BLaER1 treated with 17β-estradiol and CSF1 and Interleukin-3, amounts not matched to agents 10 nM and 100 nM (cell line): ENCODE measurements around the gene THEMIS.

Source experiments
- H3K27ac ChIP-seq, 11 experiments: shearing (Covaris generic); formaldehyde crosslinking; 2 replicates each; pipeline ENCODE4 v1.8.1; 2022
- H3K27me3 ChIP-seq, 11 experiments: shearing (Covaris generic); formaldehyde crosslinking; 2 replicates each; pipeline ENCODE4 v1.8.1; 2022
- H3K36me3 ChIP-seq, 11 experiments: shearing (Covaris generic); formaldehyde crosslinking; 2 replicates each; pipeline ENCODE4 v1.8.1; 2022
- H3K4me1 ChIP-seq, 10 experiments: shearing (Covaris generic); formaldehyde crosslinking; 2 replicates each; pipeline ENCODE4 v1.8.1; 2022
- H3K4me2 ChIP-seq, 11 experiments: shearing (Covaris generic); formaldehyde crosslinking; 2 replicates each; pipeline ENCODE4 v1.8.1; 2022
- H3K4me3 ChIP-seq, 10 experiments: shearing (Covaris generic); formaldehyde crosslinking; 2 replicates each; pipeline ENCODE4 v1.8.1; 2022
- H3K9ac ChIP-seq, 11 experiments: shearing (Covaris generic); formaldehyde crosslinking; 2 replicates each; pipeline ENCODE4 v1.8.1; 2022
- H3K9me3 ChIP-seq, 11 experiments: shearing (Covaris generic); formaldehyde crosslinking; replicated peaks in 1 of 11; 2 replicates each; pipeline ENCODE4 v1.8.1; 2022
- H4K20me1 ChIP-seq, 11 experiments: shearing (Covaris generic); formaldehyde crosslinking; 2 replicates each; pipeline ENCODE4 v1.8.1; 2022
- Cebpa-rat ChIP-seq, 11 experiments: shearing (Covaris generic); IDR thresholded peaks; 2 replicates each; pipeline ENCODE4 v1.8.1; 2022

THEMIS gene

DNA sequence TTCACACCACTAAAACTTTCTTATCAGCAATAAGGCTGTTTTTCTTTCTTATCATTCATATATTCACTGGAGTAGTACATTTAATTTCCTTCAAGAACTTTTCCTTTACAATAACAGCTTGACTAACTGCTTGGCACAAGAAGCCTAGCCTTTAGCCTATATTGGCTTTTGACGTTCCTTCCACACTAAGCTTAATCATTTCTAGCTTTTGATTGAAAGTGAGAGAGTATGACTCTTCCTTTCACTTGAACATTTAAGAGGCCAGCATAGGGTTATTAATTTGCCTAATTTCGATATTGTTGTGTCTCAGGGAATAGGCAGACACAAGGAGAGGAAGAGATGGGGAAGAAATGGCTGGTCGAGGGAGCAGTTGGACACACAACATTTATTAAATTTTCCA lies 23.6 kb downstream of the THEMIS start:
- no peak for TF ChIP-seq Cebpa-rat (IDR thresholded peaks at IDR 0.05)

DNA sequence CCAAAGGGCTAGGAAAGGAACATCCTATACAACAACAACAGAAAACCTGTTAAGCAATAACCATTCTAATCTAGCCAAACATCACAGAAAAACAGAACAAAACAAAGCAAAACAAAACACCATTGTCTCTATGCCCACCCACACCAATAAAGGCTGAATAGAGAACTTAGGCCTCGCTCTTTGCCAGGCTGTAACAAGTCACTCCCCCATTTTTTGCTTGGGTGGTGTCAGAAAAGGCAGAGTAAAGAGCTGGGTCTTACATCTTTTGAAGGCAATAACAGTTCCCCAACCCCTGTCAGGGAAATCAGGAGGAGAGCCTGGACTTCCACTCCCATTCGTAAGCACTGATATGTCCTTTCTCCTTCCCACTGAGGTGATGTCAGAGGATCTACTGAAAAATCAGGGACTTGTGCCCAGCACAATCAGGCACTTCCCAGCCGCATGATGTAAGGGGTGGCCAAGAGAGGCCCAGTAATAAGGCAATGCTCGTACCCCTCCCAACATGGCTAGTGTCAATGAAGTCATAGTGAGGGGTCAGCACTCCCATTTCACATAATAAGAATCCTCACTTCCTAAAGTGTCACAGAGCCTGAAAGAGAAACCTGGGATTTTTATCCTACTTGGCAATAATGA lies 31.0 kb downstream of the THEMIS start:
- Histone ChIP-seq H3K27ac (no peak overlapping the region), H3K4me2 (no peak overlapping the region), H3K36me3 (no peaks in the 10 kb centered on the region), H3K4me3 (no peak overlapping the region), H3K4me1 (no peaks in the 10 kb centered on the region), H3K9me3 (no peaks in the 10 kb centered on the region), H4K20me1 (no peaks in the 10 kb centered on the region), H3K27me3 (no peaks in the 10 kb centered on the region), H3K9ac (no peak overlapping the region)
- no peak for TF ChIP-seq Cebpa-rat (IDR thresholded peaks at IDR 0.05)

More for the DNA sequence above, 23.6 kb downstream of the THEMIS start:
- no peaks in the 10 kb centered on the region for H3K27me3 ChIP-seq
- H3K9ac ChIP-seq = no peak overlapping the region
- H4K20me1 ChIP-seq = no peaks in the 10 kb centered on the region
- H3K9me3 ChIP-seq = no peaks in the 10 kb centered on the region
- no peak overlapping the region for H3K4me3 ChIP-seq
- no peak overlapping the region for H3K4me2 ChIP-seq
- H3K27ac ChIP-seq = no peak overlapping the region
- H3K36me3 ChIP-seq = no peaks in the 10 kb centered on the region
- no peaks in the 10 kb centered on the region for H3K4me1 ChIP-seq

DNA sequence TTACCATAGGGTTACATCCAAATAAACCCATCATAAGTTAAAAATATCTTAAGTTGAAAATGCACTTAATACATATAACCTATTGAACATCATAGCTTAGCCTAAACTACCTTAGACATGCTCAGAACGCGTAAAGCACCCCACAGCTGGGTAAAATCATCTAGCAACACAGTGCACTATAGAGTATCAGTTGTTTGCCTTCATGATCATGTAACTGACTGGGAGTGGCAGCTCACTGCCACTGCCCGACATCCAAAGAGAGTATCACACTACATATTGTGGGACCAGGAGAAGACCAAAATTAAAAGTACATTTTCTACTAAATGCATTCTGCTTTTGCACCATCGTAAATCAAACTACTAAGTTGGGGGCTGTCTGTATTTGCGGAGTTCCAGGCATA lies 31.7 kb downstream of the THEMIS start:
- no peaks in the 10 kb centered on the region for H4K20me1 ChIP-seq
- H3K4me2 ChIP-seq = no peak overlapping the region
- no peaks in the 10 kb centered on the region for H3K4me1 ChIP-seq
- no peaks in the 10 kb centered on the region for H3K36me3 ChIP-seq
- H3K27me3 ChIP-seq = no peaks in the 10 kb centered on the region
- H3K27ac ChIP-seq = no peak overlapping the region
- no peak overlapping the region for H3K9ac ChIP-seq
- TF ChIP-seq Cebpa-rat (IDR thresholded peaks at IDR 0.05) = no peak
- no peak overlapping the region for H3K4me3 ChIP-seq
- no peaks in the 10 kb centered on the region for H3K9me3 ChIP-seq

DNA sequence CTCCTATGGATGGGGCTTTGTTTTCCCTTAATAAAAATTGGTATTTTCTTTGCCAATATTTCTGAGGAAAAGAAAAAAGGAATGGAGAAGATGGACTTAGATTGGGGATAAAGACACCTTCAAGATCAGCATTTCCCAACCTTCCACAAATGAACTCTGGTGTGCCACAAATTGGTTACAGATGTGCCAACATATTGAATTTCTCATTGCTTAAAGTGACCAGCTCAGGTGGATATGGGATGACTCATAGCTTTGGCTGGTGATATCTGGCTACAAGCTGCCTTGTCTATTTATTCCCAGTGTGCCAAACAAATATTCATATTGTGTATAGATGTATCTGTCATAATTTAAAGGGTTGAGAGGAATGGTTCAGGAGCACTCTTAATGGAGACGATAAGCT lies 32.5 kb downstream of the THEMIS start:
- Histone ChIP-seq H3K27me3 (no peaks in the 10 kb centered on the region), H3K9me3 (no peaks in the 10 kb centered on the region), H3K4me2 (no peak overlapping the region), H3K36me3 (no peaks in the 10 kb centered on the region), H4K20me1 (no peaks in the 10 kb centered on the region), H3K9ac (no peak overlapping the region), H3K4me3 (no peak overlapping the region), H3K27ac (no peak overlapping the region), H3K4me1 (no peaks in the 10 kb centered on the region)
- TF ChIP-seq Cebpa-rat (IDR thresholded peaks at IDR 0.05) = no peak

DNA sequence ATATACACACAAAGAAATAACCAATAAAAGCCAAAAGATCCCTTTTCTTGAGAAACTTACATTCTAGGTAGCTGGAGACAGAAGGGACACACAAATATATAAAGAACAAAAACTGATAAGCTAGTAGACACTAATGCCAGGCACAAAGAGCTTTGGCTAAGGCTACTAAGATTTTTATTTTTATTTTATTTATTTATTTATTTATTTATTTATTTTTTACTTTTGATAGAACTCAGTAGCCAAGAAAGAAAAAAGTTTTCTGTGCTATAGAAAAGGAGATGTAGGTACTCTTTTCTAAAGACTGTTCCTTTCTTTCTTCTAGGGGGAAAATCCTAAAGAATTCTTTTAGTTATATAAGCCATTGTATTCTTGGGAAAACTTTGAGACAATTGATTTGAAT lies 34.1 kb downstream of the THEMIS start:
- Histone ChIP-seq H3K9me3 (no peaks in the 10 kb centered on the region), H3K27me3 (no peaks in the 10 kb centered on the region), H3K36me3 (no peaks in the 10 kb centered on the region), H3K4me3 (no peak overlapping the region), H3K9ac (no peak overlapping the region), H3K27ac (no peak overlapping the region), H3K4me1 (no peaks in the 10 kb centered on the region), H3K4me2 (no peak overlapping the region), H4K20me1 (no peaks in the 10 kb centered on the region)
- TF ChIP-seq Cebpa-rat (IDR thresholded peaks at IDR 0.05) = no peak

DNA sequence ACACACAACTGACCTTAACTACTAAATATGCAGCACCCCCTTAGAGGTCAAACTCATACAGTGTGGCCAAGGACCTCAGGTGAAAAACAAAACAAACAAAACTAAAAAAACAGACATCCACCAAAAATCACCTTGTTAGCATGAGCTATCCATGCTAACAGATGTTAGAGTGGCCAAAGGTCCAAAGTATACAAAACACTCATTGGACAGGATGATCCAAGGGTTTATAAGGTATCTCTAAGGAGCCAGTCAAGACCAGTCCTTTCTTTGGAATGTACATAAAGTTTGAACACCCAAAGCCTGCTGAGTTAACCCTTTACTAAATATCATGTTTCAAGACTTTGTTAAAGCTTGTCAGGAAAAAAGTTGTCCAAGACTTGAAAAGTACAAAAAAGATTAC lies 35.8 kb downstream of the THEMIS start:
- no peak for TF ChIP-seq Cebpa-rat (IDR thresholded peaks at IDR 0.05)
- H3K9ac ChIP-seq = no peak overlapping the region
- no peaks in the 10 kb centered on the region for H3K9me3 ChIP-seq
- no peak overlapping the region for H3K27ac ChIP-seq
- H3K36me3 ChIP-seq = no peaks in the 10 kb centered on the region
- H3K4me3 ChIP-seq = no peak overlapping the region
- no peaks in the 10 kb centered on the region for H4K20me1 ChIP-seq
- no peak overlapping the region for H3K4me2 ChIP-seq
- H3K4me1 ChIP-seq = no peaks in the 10 kb centered on the region
- H3K27me3 ChIP-seq = no peaks in the 10 kb centered on the region

DNA sequence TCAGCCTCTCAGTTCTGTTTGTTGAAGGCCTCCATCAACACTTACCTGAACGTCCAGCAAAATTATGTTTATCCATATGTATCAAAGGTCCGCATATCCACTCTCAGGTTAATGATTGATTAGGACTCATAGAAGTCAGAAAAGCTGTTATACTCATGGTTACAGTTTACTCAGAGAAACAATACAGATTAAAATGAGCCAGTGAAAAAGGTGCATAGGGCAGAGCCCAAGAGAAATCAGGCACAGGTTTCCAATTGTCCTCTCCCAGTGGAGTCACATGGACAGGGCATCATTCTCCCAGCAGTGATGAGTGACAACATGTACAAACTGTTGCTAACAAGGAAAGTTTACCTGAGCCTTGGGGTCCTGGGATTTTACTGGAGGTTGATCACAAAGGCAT lies 36.2 kb downstream of the THEMIS start:
- Histone ChIP-seq H4K20me1 (no peaks in the 10 kb centered on the region), H3K27ac (no peak overlapping the region)
- no peak for TF ChIP-seq Cebpa-rat (IDR thresholded peaks at IDR 0.05)

DNA sequence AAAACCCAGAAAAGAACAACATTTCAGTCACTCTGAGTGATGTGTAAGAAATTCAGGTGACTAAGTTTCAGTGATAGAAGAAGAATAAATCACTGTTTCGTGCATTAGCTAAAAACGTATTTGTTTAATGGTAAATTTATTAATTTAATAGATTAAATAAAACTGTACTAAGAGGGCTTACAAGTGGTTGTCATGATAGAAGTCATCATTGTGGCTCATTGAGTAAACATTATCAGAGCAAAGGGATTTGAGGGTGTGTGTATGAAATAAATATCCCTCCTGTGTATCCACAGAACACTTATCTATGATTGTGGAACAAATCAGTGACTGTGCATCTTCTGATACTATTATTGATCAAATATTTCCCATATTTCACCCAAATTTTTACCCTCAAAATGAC lies 40.1 kb downstream of the THEMIS start:
- Histone ChIP-seq H3K9me3 (no peaks in the 10 kb centered on the region), H3K36me3 (no peaks in the 10 kb centered on the region), H4K20me1 (no peaks in the 10 kb centered on the region), H3K9ac (no peak overlapping the region), H3K27ac (no peak overlapping the region), H3K4me1 (peaks cover 0 to 5% (median 0%) of the 10 kb centered on the region in 10 experiments; a peak in 1 of 20 replicates), H3K27me3 (no peaks in the 10 kb centered on the region), H3K4me3 (no peak overlapping the region), H3K4me2 (no peak overlapping the region)
- TF ChIP-seq Cebpa-rat (IDR thresholded peaks at IDR 0.05) = no peak

More for the DNA sequence above, 36.2 kb downstream of the THEMIS start:
- no peaks in the 10 kb centered on the region for H3K9me3 ChIP-seq
- no peak overlapping the region for H3K4me2 ChIP-seq
- no peaks in the 10 kb centered on the region for H3K36me3 ChIP-seq
- H3K27me3 ChIP-seq = no peaks in the 10 kb centered on the region
- H3K4me1 ChIP-seq = no peaks in the 10 kb centered on the region
- H3K4me3 ChIP-seq = no peak overlapping the region
- no peak overlapping the region for H3K9ac ChIP-seq

DNA sequence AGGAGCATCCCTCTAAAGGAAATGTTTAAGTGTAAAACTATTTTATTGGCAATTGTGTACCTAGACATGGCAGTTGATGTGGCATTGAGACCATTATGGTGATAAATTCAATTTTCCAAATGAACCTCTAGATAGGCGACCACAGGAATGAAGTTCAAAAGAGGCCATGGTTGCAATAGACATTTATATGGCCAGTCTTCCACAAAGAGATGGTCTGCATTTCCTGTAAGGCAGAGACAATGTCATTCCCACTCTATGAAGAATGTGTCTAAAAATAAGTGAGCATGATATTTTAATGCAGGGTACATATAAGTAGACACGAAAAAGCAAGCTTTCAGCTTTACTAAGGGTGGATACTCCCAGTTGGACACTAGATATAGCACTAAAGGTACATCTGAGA lies 40.9 kb downstream of the THEMIS start:
- no peak overlapping the region for H3K27ac ChIP-seq
- H3K4me1 ChIP-seq = peaks cover 0 to 5% (median 0%) of the 10 kb centered on the region in 10 experiments; a peak in 1 of 20 replicates
- H3K9me3 ChIP-seq = no peaks in the 10 kb centered on the region
- no peak overlapping the region for H3K4me2 ChIP-seq
- H3K4me3 ChIP-seq = no peak overlapping the region
- no peaks in the 10 kb centered on the region for H3K27me3 ChIP-seq
- no peak for TF ChIP-seq Cebpa-rat (IDR thresholded peaks at IDR 0.05)
- no peak overlapping the region for H3K9ac ChIP-seq
- no peaks in the 10 kb centered on the region for H3K36me3 ChIP-seq
- H4K20me1 ChIP-seq = no peaks in the 10 kb centered on the region

DNA sequence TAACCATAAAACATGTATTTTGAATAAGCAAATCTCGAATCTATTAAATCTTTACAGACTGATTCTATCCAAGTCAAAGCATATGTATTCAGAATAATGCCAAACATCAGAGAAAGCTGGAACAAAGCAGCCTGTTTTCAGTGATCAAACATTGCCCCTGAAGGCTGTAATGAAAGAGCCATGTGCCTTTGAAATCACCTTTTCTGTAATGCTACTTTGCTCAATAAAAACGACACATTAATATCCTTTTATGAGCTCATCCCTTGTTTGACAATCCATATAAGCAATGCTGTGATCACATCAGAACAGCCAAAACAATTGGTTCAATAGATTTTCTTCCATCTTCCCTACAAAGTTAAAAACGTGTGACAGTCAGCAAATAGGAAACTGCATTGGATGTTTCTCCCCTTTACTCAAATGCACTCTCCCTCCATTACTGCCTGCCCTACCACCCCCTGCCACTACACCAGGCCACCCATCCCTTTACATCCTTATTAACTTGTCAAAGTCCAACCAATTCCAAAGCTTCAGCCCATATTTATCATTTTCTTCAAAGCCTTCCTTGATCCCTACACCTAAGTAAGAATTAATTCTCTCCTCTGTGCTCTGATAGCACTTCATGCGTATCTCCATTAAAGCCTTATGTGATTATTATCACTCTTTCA lies 42.0 kb downstream of the THEMIS start:
- Histone ChIP-seq H3K4me1 (peaks cover 0 to 5% (median 0%) of the 10 kb centered on the region in 10 experiments; a peak in 1 of 20 replicates), H3K4me2 (no peak overlapping the region)
- no peak for TF ChIP-seq Cebpa-rat (IDR thresholded peaks at IDR 0.05)

More for the DNA sequence above, 42.0 kb downstream of the THEMIS start:
- no peaks in the 10 kb centered on the region for H3K36me3 ChIP-seq
- H4K20me1 ChIP-seq = no peaks in the 10 kb centered on the region
- H3K27ac ChIP-seq = no peak overlapping the region
- no peak overlapping the region for H3K9ac ChIP-seq
- no peaks in the 10 kb centered on the region for H3K9me3 ChIP-seq
- no peaks in the 10 kb centered on the region for H3K27me3 ChIP-seq
- H3K4me3 ChIP-seq = no peak overlapping the region
